HFFc6 (cell line): ENCODE results near the gene DDX1. TPM values are rescaled to one million over a fixed set of nuclear protein-coding genes. Genes with fewer than 3 reads are reported as not detected.

Experiments used
- DNase-seq: peaks from one replicate; pipeline ENCODE4 v3.0.0-alpha.2; 2018
- H3K27ac Mint-ChIP-seq: 2 replicates; pipeline ENCODE4 v1.8.0; 2020; ENCODE audit warnings: mild to moderate bottlenecking, mixed read lengths
- H3K27me3 Mint-ChIP-seq: 2 replicates; pipeline ENCODE4 v1.8.0; 2021; ENCODE audit warnings: mild to moderate bottlenecking, moderate library complexity, mixed read lengths; ENCODE audit not compliant: insufficient read depth
- H3K36me3 Mint-ChIP-seq: 2 replicates; pipeline ENCODE4 v1.8.0; 2021; ENCODE audit warnings: low read depth, mixed read lengths
- H3K4me1 Mint-ChIP-seq: 2 replicates; pipeline ENCODE4 v1.8.0; 2020; ENCODE audit warnings: low read depth, mixed read lengths
- H3K4me3 Mint-ChIP-seq: 2 replicates; pipeline ENCODE4 v1.8.0; 2020; ENCODE audit warnings: mild to moderate bottlenecking, moderate library complexity, mixed read lengths
- H3K9me3 Mint-ChIP-seq: 2 replicates; pipeline ENCODE4 v1.8.0; 2020; ENCODE audit warnings: mild to moderate bottlenecking, mixed read lengths
- total RNA-seq, 6 experiments: library from RNA; stranded (reverse); fragmentation: NEBNext Ultra II Directional; extraction: Animal tissue kit (Norgen Biotek cat#: 25700); gene quantifications; 2 replicates in 1 of 6; 3 replicates in 5 of 6; pipeline ENCODE4 v1.2.3, GENCODE V29; 2021
- TF ChIP-seq, protein P1 (sequence below): fragments of 200-600 bp; sonication (generic); IDR thresholded peaks from 2 replicates; pipeline ENCODE4 v1.5.0; 2021; ENCODE audit warnings: antibody characterized with exemption, mild to moderate bottlenecking

The DDX1 gene
- total RNA-seq, 6 experiments from 2014 or later = 111 to 123 (median 113) TPM

DNA sequence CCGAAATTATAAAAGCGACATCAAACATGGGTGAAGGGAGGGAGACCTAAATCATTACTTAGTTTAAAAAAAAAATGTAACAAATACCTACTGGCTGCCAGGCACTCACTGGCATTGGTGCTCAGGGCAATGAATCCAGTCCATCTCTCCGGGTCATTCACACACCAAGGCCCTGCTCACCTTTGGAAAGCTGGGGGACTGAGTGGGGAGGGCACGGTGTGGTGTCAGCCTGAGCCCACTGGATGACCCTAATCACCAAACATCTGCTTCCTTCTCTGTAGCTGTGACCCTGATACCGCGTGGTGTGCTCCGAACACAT lies 336 bp upstream of the DDX1 start:
- Mint-ChIP-seq H3K27ac (peak overlapping the region; percentile 98), H3K4me1 (peaks cover 24% of the 10 kb centered on the region), H3K36me3 (peaks cover 14% of the 10 kb centered on the region), H3K4me3 (peak overlapping the region; percentile 96), H3K27me3 (no peaks in the 10 kb centered on the region), H3K9me3 (no peaks in the 10 kb centered on the region)
- TF ChIP-seq, protein P1, sequence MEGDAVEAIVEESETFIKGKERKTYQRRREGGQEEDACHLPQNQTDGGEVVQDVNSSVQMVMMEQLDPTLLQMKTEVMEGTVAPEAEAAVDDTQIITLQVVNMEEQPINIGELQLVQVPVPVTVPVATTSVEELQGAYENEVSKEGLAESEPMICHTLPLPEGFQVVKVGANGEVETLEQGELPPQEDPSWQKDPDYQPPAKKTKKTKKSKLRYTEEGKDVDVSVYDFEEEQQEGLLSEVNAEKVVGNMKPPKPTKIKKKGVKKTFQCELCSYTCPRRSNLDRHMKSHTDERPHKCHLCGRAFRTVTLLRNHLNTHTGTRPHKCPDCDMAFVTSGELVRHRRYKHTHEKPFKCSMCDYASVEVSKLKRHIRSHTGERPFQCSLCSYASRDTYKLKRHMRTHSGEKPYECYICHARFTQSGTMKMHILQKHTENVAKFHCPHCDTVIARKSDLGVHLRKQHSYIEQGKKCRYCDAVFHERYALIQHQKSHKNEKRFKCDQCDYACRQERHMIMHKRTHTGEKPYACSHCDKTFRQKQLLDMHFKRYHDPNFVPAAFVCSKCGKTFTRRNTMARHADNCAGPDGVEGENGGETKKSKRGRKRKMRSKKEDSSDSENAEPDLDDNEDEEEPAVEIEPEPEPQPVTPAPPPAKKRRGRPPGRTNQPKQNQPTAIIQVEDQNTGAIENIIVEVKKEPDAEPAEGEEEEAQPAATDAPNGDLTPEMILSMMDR = no peak
- no peak for DNase-seq

- Mint-ChIP-seq H3K4me1 (peaks cover 24% of the 10 kb centered on the region), H3K36me3 (peaks cover 29% of the 10 kb centered on the region), H3K27me3 (no peaks in the 10 kb centered on the region), H3K27ac (peak overlapping the region; percentile 98), H3K9me3 (no peaks in the 10 kb centered on the region), H3K4me3 (peak overlapping the region; percentile 96)
- DNase-seq = no peak
- TF ChIP-seq, protein P1 = no peak
These were observed 1.6 kb downstream of the DDX1 start for GRCh38 chr2:15593327-15593705.

DNA sequence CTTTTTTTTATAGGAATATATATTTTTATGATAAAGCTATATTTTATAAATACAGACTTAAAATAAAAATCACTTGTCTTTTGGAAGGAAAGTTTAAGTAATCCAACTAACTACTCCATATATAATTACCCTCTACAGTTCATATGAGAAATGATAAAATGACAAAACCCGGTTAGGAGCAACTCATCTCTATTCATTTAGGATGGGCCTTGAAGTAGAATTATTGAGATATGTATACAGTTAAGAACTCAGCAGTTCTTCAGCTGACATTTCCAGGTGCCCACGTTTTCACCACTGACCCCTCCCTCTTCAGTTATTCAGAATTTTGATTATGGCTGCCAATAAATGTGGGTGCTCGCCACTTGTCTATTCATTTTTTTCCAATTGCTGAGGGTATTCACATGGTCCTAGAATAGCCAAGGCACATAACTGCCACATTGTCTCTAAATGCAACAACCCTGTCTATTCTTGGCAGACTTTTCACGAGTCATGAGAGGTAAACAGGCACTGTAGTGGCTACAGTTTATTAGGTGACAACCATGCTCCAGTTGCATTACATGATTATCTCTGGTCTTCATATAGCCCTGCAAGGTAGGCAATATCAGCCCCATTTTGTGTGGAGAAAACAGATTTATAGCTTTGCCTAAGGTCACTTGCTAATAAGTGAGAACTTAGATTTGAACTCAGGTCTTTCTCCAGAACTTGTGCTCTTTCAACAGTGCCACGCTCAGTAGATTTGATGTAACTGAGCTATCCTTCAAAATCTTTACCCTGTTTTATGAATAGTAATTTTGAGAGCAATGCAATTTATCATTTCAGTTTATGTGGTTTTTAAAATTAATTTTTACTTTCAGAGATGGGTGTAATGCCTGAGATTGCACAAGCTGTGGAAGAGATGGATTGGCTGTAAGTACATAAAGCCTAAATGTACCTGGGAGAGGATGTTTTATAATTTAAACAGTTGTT lies 2.9 kb downstream of the DDX1 start:
- no peak for DNase-seq
- Mint-ChIP-seq H3K27ac (no peak overlapping the region), H3K4me1 (peaks cover 24% of the 10 kb centered on the region), H3K4me3 (no peak overlapping the region), H3K36me3 (peaks cover 30% of the 10 kb centered on the region), H3K27me3 (no peaks in the 10 kb centered on the region), H3K9me3 (no peaks in the 10 kb centered on the region)
- TF ChIP-seq, protein P1 = no peak

GRCh38 chr2:15595342-15595905 lies 3.8 kb downstream of the DDX1 start:
- H3K27me3 Mint-ChIP-seq = no peaks in the 10 kb centered on the region
- no peaks in the 10 kb centered on the region for H3K9me3 Mint-ChIP-seq
- no peak overlapping the region for H3K4me3 Mint-ChIP-seq
- TF ChIP-seq, protein P1 = no peak
- peaks cover 24% of the 10 kb centered on the region for H3K4me1 Mint-ChIP-seq
- no peak overlapping the region for H3K27ac Mint-ChIP-seq
- H3K36me3 Mint-ChIP-seq = peaks cover 32% of the 10 kb centered on the region
- DNase-seq = no peak

- Mint-ChIP-seq H3K27me3 (no peaks in the 10 kb centered on the region), H3K4me3 (no peak overlapping the region), H3K36me3 (peaks cover 37% of the 10 kb centered on the region), H3K27ac (peak overlapping the region; percentile 3; the same call in 1 of the 2 replicates), H3K4me1 (peaks cover 22% of the 10 kb centered on the region), H3K9me3 (no peaks in the 10 kb centered on the region)
- no peak for DNase-seq
- TF ChIP-seq, protein P1 = no peak
These were observed 4.3 kb downstream of the DDX1 start for GRCh38 chr2:15595936-15596335.
